ENCODE data around the gene NCOA1. TPM values are rescaled to one million over a fixed set of nuclear protein-coding genes. Genes with fewer than 3 reads are reported as not detected.
"Not testable (repeated sequence)": the region's sequence is repeated elsewhere in the genome, so short reads cannot be mapped to it uniquely, and the experiment has no call there.

Gene NCOA1
- total RNA-seq, 4 donors from 2014 or later = 41.3 to 69.6 (median 54.8) TPM

- Histone ChIP-seq H3K4me3 (no peak overlapping the region), H3K36me3 (no peaks in the 10 kb centered on the region), H3K27me3 (no peaks in the 10 kb centered on the region), H3K27ac (no peak overlapping the region), H3K9me3 (no peaks in the 10 kb centered on the region), H3K4me1 (no peaks in the 10 kb centered on the region)
- TF ChIP-seq POLR2A (IDR thresholded peaks at IDR 0.05) (no peak), CTCF (IDR thresholded peaks at IDR 0.05) (no peak)
- no peak for DNase-seq
Measured at GRCh38 chr2:24672589-24672988, 181.5 kb downstream of the NCOA1 start.

- Histone ChIP-seq H3K27me3 (no peaks in the 10 kb centered on the region), H3K4me3 (no peak overlapping the region), H3K4me1 (no peaks in the 10 kb centered on the region), H3K9me3 (no peaks in the 10 kb centered on the region), H3K27ac (no peak overlapping the region), H3K36me3 (peaks cover 0 to 6% (median 0%) of the 10 kb centered on the region in 3 donors)
- TF ChIP-seq POLR2A (IDR thresholded peaks at IDR 0.05) (no peak), CTCF (IDR thresholded peaks at IDR 0.05) (no peak)
- no peak for DNase-seq
Measured at GRCh38 chr2:24675338-24675737, 184.3 kb downstream of the NCOA1 start.

- H3K36me3 ChIP-seq = peaks cover 0 to 9% (median 0%) of the 10 kb centered on the region in 3 donors
- H3K4me3 ChIP-seq = no peak overlapping the region
- no peaks in the 10 kb centered on the region for H3K27me3 ChIP-seq
- H3K4me1 ChIP-seq = no peaks in the 10 kb centered on the region
- no peak for TF ChIP-seq POLR2A (IDR thresholded peaks at IDR 0.05)
- no peak for DNase-seq
- H3K27ac ChIP-seq = no peak overlapping the region
- H3K9me3 ChIP-seq = no peaks in the 10 kb centered on the region
Measured at GRCh38 chr2:24676493-24676892, 185.4 kb downstream of the NCOA1 start.

GRCh38 chr2:24678066-24678465 is 187.0 kb downstream of the NCOA1 start:
- not testable (repeated sequence) for H3K4me1 ChIP-seq, H3K36me3 ChIP-seq, DNase-seq, H3K27ac ChIP-seq, H3K27me3 ChIP-seq, H3K9me3 ChIP-seq, H3K4me3 ChIP-seq

DNA sequence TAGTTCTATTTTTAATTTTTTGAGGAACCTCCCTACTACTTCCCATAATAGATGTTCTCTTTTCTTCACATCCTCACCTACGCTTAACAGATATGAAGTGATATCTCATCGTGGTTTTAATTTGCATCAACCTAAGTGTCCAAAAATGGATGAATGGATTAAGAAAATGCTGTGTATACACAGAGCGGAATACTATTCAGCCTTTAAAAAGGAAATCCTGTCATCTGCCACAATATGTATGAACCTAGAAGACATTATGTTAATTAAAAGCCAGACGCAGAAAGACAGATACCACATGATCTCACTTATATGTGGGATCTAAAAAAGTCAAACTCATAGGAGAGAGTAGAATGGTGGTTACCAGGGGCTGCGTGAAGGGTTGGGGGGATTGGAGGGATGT is 189.1 kb downstream of the NCOA1 start:
- TF ChIP-seq CTCF (IDR thresholded peaks at IDR 0.05) (no peak), POLR2A (IDR thresholded peaks at IDR 0.05) (no peak)
- no peaks in the 10 kb centered on the region for H3K27me3 ChIP-seq
- peaks cover 0 to 15% (median 0%) of the 10 kb centered on the region in 3 donors for H3K36me3 ChIP-seq
- no peak overlapping the region for H3K27ac ChIP-seq
- DNase-seq = no peak
- H3K4me3 ChIP-seq = no peak overlapping the region
- no peaks in the 10 kb centered on the region for H3K4me1 ChIP-seq
- no peaks in the 10 kb centered on the region for H3K9me3 ChIP-seq

- no peak for DNase-seq
- Histone ChIP-seq H3K4me3 (no peak overlapping the region), H3K36me3 (peaks cover 0 to 15% (median 0%) of the 10 kb centered on the region in 3 donors), H3K27me3 (no peaks in the 10 kb centered on the region), H3K9me3 (no peaks in the 10 kb centered on the region), H3K27ac (no peak overlapping the region), H3K4me1 (no peaks in the 10 kb centered on the region)
- no peak for TF ChIP-seq CTCF (IDR thresholded peaks at IDR 0.05)
- no peak for TF ChIP-seq POLR2A (IDR thresholded peaks at IDR 0.05)
Measured at GRCh38 chr2:24682304-24682703, 191.2 kb downstream of the NCOA1 start.

- no peak for DNase-seq
- Histone ChIP-seq H3K27me3 (no peaks in the 10 kb centered on the region), H3K36me3 (peaks cover 0 to 15% (median 0%) of the 10 kb centered on the region in 3 donors), H3K27ac (no peak overlapping the region), H3K4me3 (no peak overlapping the region), H3K4me1 (no peaks in the 10 kb centered on the region), H3K9me3 (no peaks in the 10 kb centered on the region)
- TF ChIP-seq CTCF (IDR thresholded peaks at IDR 0.05) (no peak), POLR2A (IDR thresholded peaks at IDR 0.05) (no peak)
Measured at GRCh38 chr2:24683408-24683807, 192.4 kb downstream of the NCOA1 start.
